Tibial artery (tissue), 4 donors: ENCODE results near the gene HIBADH.

Experiments used
- DNase-seq, 2 donors: peaks; one replicate each; pipeline ENCODE4 v3.0.0-alpha.2; 2019
- H3K27ac ChIP-seq, 2 donors: fragments of 200-600 bp; sonication (generic) in 1 of 2; 1 replicate in 1 of 2; 2 replicates in 1 of 2; pipeline ENCODE4 v1.5.1; 2018 to 2019; ENCODE audit warnings: mild to moderate bottlenecking in 1 of 2
- H3K27me3 ChIP-seq, 2 donors: fragments of 200-600 bp; sonication (generic) in 1 of 2; one replicate each; pipeline versions ENCODE4 v1.5.1 to v1.6.0; 2016 to 2019
- H3K36me3 ChIP-seq, 3 donors: fragments of 200-600 bp; sonication (generic) in 2 of 3; one replicate each; pipeline ENCODE4 v1.5.1; 2016 to 2019; ENCODE audit warnings: mild to moderate bottlenecking in 2 of 3
- H3K4me1 ChIP-seq, 4 donors: fragments of 200-600 bp; sonication (generic) in 2 of 4; 1 replicate in 3 of 4; 2 replicates in 1 of 4; pipeline ENCODE4 v1.5.1; 2016 to 2019
- H3K4me3 ChIP-seq, 2 donors: fragments of 200-600 bp; sonication (generic) in 1 of 2; 1 replicate in 1 of 2; 2 replicates in 1 of 2; pipeline ENCODE4 v1.5.1; 2018 to 2019; ENCODE audit warnings: mild to moderate bottlenecking in 2 of 2
- H3K9me3 ChIP-seq, 3 donors: fragments of 200-600 bp; sonication (generic) in 1 of 3; one replicate each; pipeline ENCODE4 v1.5.1; 2016 to 2019
- intact Hi-C: fragments of 100-400 bp; cut with DNase I; formaldehyde crosslinking; loops from one replicate; pipeline ENCODE4 v1.15.0; 2023; ENCODE audit warnings: low total_unique reads
- TF ChIP-seq, protein P1 (sequence below), 2 experiments: fragments of 200-600 bp in 1 of 2; fragments of 450-650 bp in 1 of 2; IDR thresholded peaks; one replicate each; pipeline ENCODE4 v1.5.1; 2017 to 2019; ENCODE audit warnings: antibody characterized with exemption in 2 of 2, mild to moderate bottlenecking in 1 of 2, moderate library complexity in 1 of 2

Gene HIBADH

DNA sequence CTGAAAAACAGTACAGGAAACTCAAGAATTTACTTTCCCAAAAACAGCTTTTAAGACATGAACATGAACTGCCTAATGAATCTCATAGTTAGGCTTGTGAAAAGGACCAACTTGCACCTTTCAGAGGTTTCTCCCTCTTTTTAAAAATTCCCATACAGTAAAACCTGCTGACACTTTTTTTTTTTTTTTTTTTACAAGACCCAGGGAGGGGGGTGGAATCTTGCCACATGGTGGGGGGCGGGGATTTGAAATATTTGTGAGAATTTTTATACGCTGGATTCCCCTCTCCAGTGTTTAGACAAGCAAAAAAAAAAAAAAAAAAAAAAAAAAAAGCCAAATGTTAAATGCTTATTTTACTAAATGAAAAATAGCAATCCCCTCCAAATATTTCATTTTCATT lies 57.4 kb downstream of the HIBADH start:
- Histone ChIP-seq H3K27me3 (no peaks in the 10 kb centered on the region), H3K9me3 (no peaks in the 10 kb centered on the region), H3K36me3 (no peaks in the 10 kb centered on the region), H3K4me3 (no peak overlapping the region), H3K27ac (no peak overlapping the region), H3K4me1 (no peaks in the 10 kb centered on the region)
- no peak for DNase-seq
- intact Hi-C loops, result no loop called here
- TF ChIP-seq, protein P1, sequence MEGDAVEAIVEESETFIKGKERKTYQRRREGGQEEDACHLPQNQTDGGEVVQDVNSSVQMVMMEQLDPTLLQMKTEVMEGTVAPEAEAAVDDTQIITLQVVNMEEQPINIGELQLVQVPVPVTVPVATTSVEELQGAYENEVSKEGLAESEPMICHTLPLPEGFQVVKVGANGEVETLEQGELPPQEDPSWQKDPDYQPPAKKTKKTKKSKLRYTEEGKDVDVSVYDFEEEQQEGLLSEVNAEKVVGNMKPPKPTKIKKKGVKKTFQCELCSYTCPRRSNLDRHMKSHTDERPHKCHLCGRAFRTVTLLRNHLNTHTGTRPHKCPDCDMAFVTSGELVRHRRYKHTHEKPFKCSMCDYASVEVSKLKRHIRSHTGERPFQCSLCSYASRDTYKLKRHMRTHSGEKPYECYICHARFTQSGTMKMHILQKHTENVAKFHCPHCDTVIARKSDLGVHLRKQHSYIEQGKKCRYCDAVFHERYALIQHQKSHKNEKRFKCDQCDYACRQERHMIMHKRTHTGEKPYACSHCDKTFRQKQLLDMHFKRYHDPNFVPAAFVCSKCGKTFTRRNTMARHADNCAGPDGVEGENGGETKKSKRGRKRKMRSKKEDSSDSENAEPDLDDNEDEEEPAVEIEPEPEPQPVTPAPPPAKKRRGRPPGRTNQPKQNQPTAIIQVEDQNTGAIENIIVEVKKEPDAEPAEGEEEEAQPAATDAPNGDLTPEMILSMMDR (IDR thresholded peaks at IDR 0.05), result no peak

DNA sequence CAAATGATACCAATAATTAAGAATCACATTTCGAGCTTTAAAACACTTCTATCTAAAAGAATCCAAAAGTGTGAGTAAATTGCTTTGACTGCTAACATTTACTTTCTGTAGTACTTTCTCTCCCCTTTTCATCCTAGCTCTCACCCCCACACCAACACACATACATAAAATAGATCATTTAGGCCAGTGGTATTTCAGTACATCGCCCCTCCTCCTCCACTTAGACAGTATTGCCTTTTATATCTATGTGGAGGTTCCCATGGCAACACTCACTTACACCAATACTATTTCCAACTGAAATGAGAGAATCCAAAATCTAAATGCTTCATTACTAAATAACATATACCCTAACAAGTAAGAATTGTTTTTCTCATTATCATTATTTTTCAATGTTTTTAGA lies 58.9 kb downstream of the HIBADH start:
- TF ChIP-seq, protein P1 (IDR thresholded peaks at IDR 0.05), result no peak
- Histone ChIP-seq H3K27ac (no peak overlapping the region), H3K27me3 (no peaks in the 10 kb centered on the region), H3K36me3 (no peaks in the 10 kb centered on the region), H3K4me3 (no peak overlapping the region), H3K9me3 (no peaks in the 10 kb centered on the region), H3K4me1 (no peaks in the 10 kb centered on the region)
- intact Hi-C loops, result no loop called here
- no peak for DNase-seq

DNA sequence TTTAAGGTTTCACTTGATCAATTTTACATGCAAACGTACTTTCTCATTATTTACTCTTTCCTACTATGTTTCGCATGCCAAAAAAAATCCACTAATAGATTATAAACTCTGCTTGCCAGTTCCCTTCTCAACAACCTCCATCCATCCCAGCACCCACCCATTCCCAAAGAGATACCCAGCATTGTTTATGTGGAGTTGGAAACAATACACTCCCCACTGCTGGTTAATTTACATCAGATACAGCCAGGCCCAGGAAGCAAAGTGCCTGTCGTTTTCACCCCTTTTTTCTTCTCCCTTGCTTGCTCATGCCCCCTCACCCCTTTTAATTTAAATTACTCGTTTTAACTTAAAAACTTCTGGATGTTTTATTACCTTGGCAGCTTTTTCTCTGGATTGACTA lies 59.9 kb downstream of the HIBADH start:
- no peak overlapping the region for H3K4me3 ChIP-seq
- DNase-seq, result no peak
- TF ChIP-seq, protein P1 (IDR thresholded peaks at IDR 0.05), result no peak
- H3K4me1 ChIP-seq, result no peaks in the 10 kb centered on the region
- intact Hi-C loops, result no loop called here
- H3K9me3 ChIP-seq, result no peaks in the 10 kb centered on the region
- no peaks in the 10 kb centered on the region for H3K36me3 ChIP-seq
- H3K27me3 ChIP-seq, result no peaks in the 10 kb centered on the region
- H3K27ac ChIP-seq, result no peak overlapping the region

DNA sequence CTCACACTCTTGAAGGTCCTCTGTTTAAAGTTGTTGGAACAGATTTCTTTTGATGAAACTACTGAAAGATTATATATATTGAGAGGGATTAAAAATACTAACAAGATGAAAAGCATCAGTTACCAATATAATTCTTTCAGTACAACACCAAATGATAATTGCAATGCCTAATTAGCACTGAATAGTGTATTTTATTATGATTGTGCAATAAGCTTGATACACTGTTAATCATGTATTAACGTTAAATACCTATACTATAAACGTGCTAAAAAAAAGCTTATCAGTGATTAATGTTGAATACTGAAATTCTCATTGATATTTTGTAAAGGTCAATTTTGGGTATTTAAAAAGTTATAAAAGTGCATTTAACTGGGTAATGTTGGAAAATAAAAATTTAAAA lies 61.5 kb downstream of the HIBADH start:
- TF ChIP-seq, protein P1 (IDR thresholded peaks at IDR 0.05), result no peak
- intact Hi-C loops, result no loop called here
- no peak for DNase-seq
- no peaks in the 10 kb centered on the region for H3K36me3 ChIP-seq
- H3K9me3 ChIP-seq, result no peaks in the 10 kb centered on the region
- H3K4me1 ChIP-seq, result no peaks in the 10 kb centered on the region
- no peaks in the 10 kb centered on the region for H3K27me3 ChIP-seq
- no peak overlapping the region for H3K4me3 ChIP-seq
- H3K27ac ChIP-seq, result no peak overlapping the region

DNA sequence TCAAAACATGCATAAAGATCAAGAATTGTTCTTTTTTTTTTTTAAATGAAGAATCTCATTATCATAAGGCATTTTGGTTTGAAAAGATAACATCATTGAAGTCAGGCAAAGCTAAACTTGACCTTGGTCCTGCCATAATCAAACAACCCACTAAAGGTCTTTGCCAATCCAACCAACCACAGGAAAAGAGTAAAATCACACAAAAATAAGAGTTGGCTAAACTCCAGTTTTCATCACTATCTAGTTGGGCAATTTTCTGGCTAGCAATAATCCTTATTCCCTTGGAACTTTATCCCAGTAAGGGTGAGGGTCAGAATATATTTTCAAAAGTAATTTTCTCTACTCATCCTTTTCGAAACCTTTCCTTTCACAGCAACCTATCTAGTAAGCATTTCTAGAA lies 62.4 kb downstream of the HIBADH start:
- DNase-seq, result no peak
- Histone ChIP-seq H3K27ac (no peak overlapping the region), H3K4me1 (no peaks in the 10 kb centered on the region), H3K27me3 (no peaks in the 10 kb centered on the region), H3K9me3 (no peaks in the 10 kb centered on the region), H3K4me3 (no peak overlapping the region), H3K36me3 (peaks cover 0 to 1% (median 0%) of the 10 kb centered on the region in 3 donors)
- TF ChIP-seq, protein P1 (IDR thresholded peaks at IDR 0.05), result no peak
- intact Hi-C loops, result no loop called here

DNA sequence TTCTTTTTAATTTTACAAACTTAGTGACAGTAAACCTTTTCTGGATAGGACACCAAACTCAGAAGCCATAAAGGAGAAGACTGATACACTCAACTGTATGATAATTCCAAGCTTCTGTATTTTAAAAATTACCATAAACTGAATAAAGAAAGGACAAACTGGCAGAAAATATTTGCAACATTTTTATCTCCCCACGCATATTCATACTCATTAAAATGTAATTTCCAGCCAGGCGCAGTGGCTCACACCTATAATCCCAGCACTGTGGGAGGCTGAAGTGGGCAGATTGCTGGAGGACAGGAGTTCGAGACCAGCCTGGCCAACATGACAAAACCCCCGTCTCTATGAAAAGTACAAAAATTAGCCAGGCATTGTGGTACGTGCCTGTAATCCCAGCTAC lies 67.7 kb downstream of the HIBADH start:
- Histone ChIP-seq H3K9me3 (no peaks in the 10 kb centered on the region), H3K4me3 (no peak overlapping the region), H3K27me3 (no peaks in the 10 kb centered on the region), H3K4me1 (no peaks in the 10 kb centered on the region), H3K27ac (no peak overlapping the region), H3K36me3 (peaks cover 0 to 10% (median 0%) of the 10 kb centered on the region in 3 donors)
- no peak for DNase-seq
- intact Hi-C loops, result no loop called here
- TF ChIP-seq, protein P1 (IDR thresholded peaks at IDR 0.05), result no peak
